ENCODE measurements around the gene MAFF.
A peak's percentile ranks its signal among the peaks of the same experiment; 100 is the strongest.

The MAFF gene

GRCh38 chr22:38246692-38247091 is 44.9 kb downstream of the MAFF start:
- peaks cover 64% of the 10 kb centered on the region for H3K36me3 Mint-ChIP-seq (ENCODE audit: low read depth)
- H3K27ac Mint-ChIP-seq, result no peak overlapping the region
- peaks cover 8% of the 10 kb centered on the region for H3K4me1 Mint-ChIP-seq (ENCODE audit: low read depth)
- peaks cover 13% of the 10 kb centered on the region for H3K9me3 Mint-ChIP-seq
- peaks cover 3% of the 10 kb centered on the region for H3K27me3 Mint-ChIP-seq
- intact Hi-C loops (cut with micrococcal nuclease), result no loop called here
- no peak overlapping the region for H3K4me3 Mint-ChIP-seq

DNA sequence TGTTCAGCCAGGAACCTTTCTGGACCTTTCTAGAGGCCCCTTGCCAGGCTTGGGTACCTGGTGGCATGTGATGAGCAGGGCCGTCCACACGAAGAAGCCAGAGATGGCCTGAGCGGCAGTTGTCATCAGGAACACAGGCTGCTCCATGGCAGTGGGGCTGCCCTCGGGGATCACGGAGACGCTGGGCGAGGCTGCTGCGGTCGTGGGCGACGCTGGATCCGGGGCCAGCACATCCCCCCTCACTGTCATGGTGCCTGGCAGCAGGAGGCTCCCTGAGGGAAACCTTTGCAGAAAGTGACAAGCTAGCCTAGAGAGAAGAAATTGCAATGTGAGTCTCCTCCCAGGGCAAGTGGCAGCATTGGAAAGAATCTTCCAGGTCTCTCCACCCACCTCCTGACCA is 45.9 kb downstream of the MAFF start:
- peaks cover 64% of the 10 kb centered on the region for H3K36me3 Mint-ChIP-seq (ENCODE audit: low read depth)
- H3K4me1 Mint-ChIP-seq (ENCODE audit: low read depth), result peaks cover 8% of the 10 kb centered on the region
- peaks cover 3% of the 10 kb centered on the region for H3K27me3 Mint-ChIP-seq
- H3K9me3 Mint-ChIP-seq, result peaks cover 13% of the 10 kb centered on the region
- intact Hi-C loops (cut with micrococcal nuclease), result no loop called here
- H3K27ac Mint-ChIP-seq, result no peak overlapping the region
- H3K4me3 Mint-ChIP-seq, result no peak overlapping the region

DNA sequence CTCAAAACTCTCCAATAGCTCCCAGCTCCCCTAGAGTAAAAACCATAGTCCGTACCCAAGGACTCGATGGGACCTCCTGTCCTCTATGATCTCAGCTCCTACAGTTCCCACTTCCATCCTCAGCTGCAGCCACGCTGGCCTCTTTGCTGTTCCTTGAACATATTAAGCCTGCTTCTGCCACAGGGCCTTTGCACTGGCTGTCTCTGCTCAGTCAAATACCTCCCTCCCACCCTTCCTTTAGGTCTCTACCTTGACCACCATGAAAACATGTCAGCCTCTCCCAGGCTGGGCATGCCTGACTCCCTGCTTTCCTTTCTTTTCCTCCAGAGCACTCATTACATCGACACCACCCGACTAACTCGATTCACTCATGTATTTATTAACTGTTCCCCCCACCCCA is 46.5 kb downstream of the MAFF start:
- peaks cover 3% of the 10 kb centered on the region for H3K27me3 Mint-ChIP-seq
- intact Hi-C loops (cut with micrococcal nuclease), result no loop called here
- H3K4me3 Mint-ChIP-seq, result no peak overlapping the region
- H3K9me3 Mint-ChIP-seq, result peaks cover 13% of the 10 kb centered on the region
- peaks cover 60% of the 10 kb centered on the region for H3K36me3 Mint-ChIP-seq (ENCODE audit: low read depth)
- no peak overlapping the region for H3K27ac Mint-ChIP-seq
- H3K4me1 Mint-ChIP-seq (ENCODE audit: low read depth), result peaks cover 8% of the 10 kb centered on the region

DNA sequence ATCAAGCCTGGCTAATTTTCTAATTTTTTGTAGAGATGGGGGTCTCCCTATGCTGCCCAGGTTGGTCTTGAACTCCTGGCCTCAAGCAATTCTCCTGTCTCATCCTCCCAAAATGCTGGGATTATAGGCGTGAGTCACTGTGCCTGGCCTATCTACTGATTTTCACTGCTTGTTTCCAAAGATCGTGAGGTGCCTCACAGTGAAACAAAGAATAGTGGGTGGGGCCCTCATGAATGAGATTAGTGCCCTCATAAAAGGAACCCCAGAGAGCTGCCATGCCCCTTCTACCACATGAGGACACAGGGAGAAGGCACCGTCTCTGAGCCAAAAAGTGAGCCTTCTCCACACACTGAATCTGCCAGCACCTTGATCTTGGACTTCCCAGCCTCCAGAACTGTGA is 47.5 kb downstream of the MAFF start:
- Mint-ChIP-seq H3K4me1 (ENCODE audit: low read depth) (peaks cover 8% of the 10 kb centered on the region), H3K27me3 (peaks cover 3% of the 10 kb centered on the region), H3K27ac (no peak overlapping the region), H3K9me3 (peaks cover 13% of the 10 kb centered on the region), H3K4me3 (no peak overlapping the region), H3K36me3 (ENCODE audit: low read depth) (peaks cover 50% of the 10 kb centered on the region)
- intact Hi-C loops (cut with micrococcal nuclease), result no loop called here

DNA sequence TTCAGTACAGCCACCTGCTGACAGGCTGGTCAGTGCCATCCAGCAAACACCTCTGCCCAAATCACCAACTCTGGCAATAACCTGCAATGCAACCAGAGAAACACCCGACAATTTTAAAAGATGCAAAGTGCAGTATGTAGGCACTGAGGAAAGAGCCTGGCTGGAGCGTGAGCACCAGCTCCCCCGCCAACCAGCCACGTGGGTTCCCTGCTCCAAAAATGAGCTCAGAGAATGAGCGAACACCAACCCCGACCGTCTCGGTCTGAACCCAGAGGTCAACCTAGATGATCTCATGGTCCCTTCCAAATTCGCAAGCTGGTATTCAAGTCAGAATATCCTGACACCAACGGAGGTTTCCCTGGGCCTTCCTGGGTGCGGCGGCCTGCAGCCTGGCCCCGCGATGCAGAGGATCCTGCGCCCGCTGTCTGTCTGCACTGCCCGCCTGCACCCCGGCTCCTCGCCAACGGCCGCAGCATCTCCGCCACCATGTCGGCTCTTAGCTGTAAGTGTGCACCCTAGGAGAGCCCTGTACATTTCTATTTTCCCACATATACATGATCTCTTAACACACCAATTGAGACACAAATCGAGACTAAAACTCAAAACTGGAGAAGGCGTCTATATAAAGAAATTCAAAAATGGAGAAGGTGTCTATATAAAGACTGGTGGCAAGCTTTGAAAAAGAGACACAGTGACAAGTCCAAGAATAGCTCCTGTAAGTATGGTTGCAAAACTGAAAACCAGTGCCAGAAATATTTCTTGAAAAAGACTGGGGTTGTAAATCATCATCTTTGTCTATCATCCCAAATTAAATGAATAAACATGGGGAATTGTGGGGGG is 48.2 kb downstream of the MAFF start:
- intact Hi-C loops (cut with micrococcal nuclease), result no loop called here

DNA sequence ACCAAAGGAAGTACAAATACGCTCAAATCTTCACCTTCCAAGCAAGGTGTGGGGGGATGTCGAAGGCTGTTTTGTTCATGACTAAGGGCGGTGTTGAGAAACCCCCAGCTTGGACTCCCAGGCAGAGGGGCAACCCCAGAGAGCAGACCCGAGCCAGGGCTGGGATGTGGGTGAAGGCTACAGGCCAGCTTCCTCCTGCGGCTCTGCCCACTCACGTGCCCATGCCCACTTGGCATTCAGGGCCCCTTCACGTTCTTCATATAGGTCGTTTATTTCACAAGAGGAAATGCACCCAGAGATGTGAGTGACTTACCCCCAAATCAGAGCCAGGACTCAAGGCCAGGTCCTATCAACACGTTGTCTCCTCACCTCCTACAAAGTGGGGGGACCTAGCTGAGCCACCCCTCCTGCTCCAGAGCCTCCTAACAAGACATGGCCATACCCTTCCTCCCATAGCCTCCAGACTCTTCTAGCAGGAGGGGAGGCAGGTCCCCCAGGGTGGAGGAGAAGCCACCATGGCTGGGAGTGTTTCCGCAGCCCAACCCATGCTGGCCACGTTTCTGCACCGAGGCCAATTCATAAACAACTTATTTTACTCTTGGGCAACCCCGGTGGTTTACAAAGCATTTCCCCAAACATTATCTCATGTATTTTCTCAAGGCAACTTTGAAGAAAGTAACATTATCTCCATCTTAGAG is 49.0 kb downstream of the MAFF start:
- no peak overlapping the region for H3K4me3 Mint-ChIP-seq

More for the DNA sequence above, 48.2 kb downstream of the MAFF start:
- Mint-ChIP-seq H3K4me1 (ENCODE audit: low read depth) (peaks cover 8% of the 10 kb centered on the region), H3K27me3 (peaks cover 3% of the 10 kb centered on the region), H3K4me3 (no peak overlapping the region), H3K27ac (no peak overlapping the region), H3K36me3 (ENCODE audit: low read depth) (peaks cover 43% of the 10 kb centered on the region), H3K9me3 (peaks cover 13% of the 10 kb centered on the region)

GRCh38 chr22:38251341-38251692 is 49.5 kb downstream of the MAFF start:
- H3K27me3 Mint-ChIP-seq, result peaks cover 5% of the 10 kb centered on the region
- peaks cover 13% of the 10 kb centered on the region for H3K9me3 Mint-ChIP-seq

More for the DNA sequence above, 49.0 kb downstream of the MAFF start:
- Mint-ChIP-seq H3K36me3 (ENCODE audit: low read depth) (peaks cover 41% of the 10 kb centered on the region), H3K27ac (no peak overlapping the region), H3K4me1 (ENCODE audit: low read depth) (peaks cover 8% of the 10 kb centered on the region), H3K27me3 (peaks cover 3% of the 10 kb centered on the region), H3K9me3 (peaks cover 13% of the 10 kb centered on the region)
- intact Hi-C loops (cut with micrococcal nuclease), result no loop called here

GRCh38 chr22:38255697-38256096 is 53.9 kb downstream of the MAFF start:
- intact Hi-C loops (cut with micrococcal nuclease), result no loop called here

More at GRCh38 chr22:38251341-38251692, 49.5 kb downstream of the MAFF start:
- no peak overlapping the region for H3K27ac Mint-ChIP-seq
- no peak overlapping the region for H3K4me3 Mint-ChIP-seq
- H3K4me1 Mint-ChIP-seq (ENCODE audit: low read depth), result peaks cover 8% of the 10 kb centered on the region
- intact Hi-C loops (cut with micrococcal nuclease), result no loop called here
- peaks cover 36% of the 10 kb centered on the region for H3K36me3 Mint-ChIP-seq (ENCODE audit: low read depth)

DNA sequence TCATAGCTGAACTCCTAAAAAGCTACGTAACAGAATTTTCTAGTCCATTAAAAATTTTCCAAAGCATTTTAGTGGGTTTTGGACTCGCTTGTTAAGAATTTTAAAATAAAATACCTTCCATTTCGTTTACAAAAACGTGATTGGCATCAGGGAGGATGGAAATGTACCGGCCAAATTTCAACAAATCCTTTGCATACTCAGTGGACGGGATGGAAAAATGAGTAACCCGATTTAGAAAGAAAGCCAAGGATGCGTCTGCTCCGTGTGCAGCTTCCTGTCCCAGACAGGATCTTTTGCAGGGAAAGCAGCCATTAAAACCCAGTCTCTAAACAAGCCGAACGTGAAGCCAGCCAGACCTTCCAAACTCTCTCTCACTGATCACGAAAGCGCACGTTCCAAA is 55.4 kb downstream of the MAFF start:
- H3K36me3 Mint-ChIP-seq (ENCODE audit: low read depth), result no peaks in the 10 kb centered on the region
- peaks cover 8% of the 10 kb centered on the region for H3K27me3 Mint-ChIP-seq
- intact Hi-C loops (cut with micrococcal nuclease), result no loop called here
- H3K9me3 Mint-ChIP-seq, result no peaks in the 10 kb centered on the region
- H3K4me1 Mint-ChIP-seq (ENCODE audit: low read depth), result peaks cover 39% of the 10 kb centered on the region
- H3K4me3 Mint-ChIP-seq, result no peak overlapping the region
- H3K27ac Mint-ChIP-seq, result no peak overlapping the region

More at GRCh38 chr22:38255697-38256096, 53.9 kb downstream of the MAFF start:
- peaks cover 9% of the 10 kb centered on the region for H3K27me3 Mint-ChIP-seq
- H3K27ac Mint-ChIP-seq, result no peak overlapping the region
- H3K4me3 Mint-ChIP-seq, result no peak overlapping the region
- peaks cover 1% of the 10 kb centered on the region for H3K36me3 Mint-ChIP-seq (ENCODE audit: low read depth)
- no peaks in the 10 kb centered on the region for H3K9me3 Mint-ChIP-seq
- peaks cover 30% of the 10 kb centered on the region for H3K4me1 Mint-ChIP-seq (ENCODE audit: low read depth)

DNA sequence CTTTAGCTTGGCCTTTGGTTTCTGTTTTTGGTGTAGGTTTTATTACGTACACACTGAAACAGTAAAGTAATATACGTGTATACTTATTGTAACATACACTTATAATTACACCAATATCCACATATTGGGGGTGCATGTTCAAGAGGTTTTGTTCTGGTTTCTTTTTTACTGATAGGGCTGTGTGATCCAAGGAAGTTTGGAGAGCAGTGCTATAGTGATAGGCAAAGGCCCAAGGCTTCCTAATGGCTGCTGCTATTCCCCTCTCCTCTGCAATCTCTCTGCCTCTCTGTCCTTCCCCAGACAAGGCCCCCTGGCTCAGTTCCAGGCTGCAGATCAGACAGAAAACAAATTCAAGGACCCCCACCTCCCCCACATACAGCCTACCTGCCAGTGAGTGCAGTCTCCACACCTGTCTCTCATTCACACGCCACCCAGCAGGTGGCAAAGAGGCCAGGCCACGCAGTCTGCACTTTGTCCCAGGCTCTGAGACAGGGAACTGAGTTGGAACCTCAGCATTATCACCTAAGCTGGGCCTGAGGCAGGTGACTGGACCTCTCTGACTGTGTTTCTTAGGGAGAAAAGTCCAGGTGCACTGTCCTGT is 56.0 kb downstream of the MAFF start:
- no peaks in the 10 kb centered on the region for H3K36me3 Mint-ChIP-seq (ENCODE audit: low read depth)
- H3K4me1 Mint-ChIP-seq (ENCODE audit: low read depth), result peaks cover 42% of the 10 kb centered on the region
- intact Hi-C loops (cut with micrococcal nuclease), result no loop called here
- peaks cover 8% of the 10 kb centered on the region for H3K27me3 Mint-ChIP-seq
- H3K27ac Mint-ChIP-seq, result no peak overlapping the region
- no peaks in the 10 kb centered on the region for H3K9me3 Mint-ChIP-seq
- H3K4me3 Mint-ChIP-seq, result no peak overlapping the region

GRCh38 chr22:38258895-38259294 is 57.1 kb downstream of the MAFF start:
- peaks cover 10% of the 10 kb centered on the region for H3K36me3 Mint-ChIP-seq (ENCODE audit: low read depth)
- no peak overlapping the region for H3K4me3 Mint-ChIP-seq
- no peaks in the 10 kb centered on the region for H3K9me3 Mint-ChIP-seq
- intact Hi-C loops (cut with micrococcal nuclease), result no loop called here
- peaks cover 8% of the 10 kb centered on the region for H3K27me3 Mint-ChIP-seq
- no peak overlapping the region for H3K27ac Mint-ChIP-seq
- H3K4me1 Mint-ChIP-seq (ENCODE audit: low read depth), result peaks cover 42% of the 10 kb centered on the region

- Mint-ChIP-seq H3K4me1 (ENCODE audit: low read depth) (peaks cover 42% of the 10 kb centered on the region), H3K27me3 (peaks cover 8% of the 10 kb centered on the region)
Measured at GRCh38 chr22:38259370-38259769, 57.6 kb downstream of the MAFF start.

DNA sequence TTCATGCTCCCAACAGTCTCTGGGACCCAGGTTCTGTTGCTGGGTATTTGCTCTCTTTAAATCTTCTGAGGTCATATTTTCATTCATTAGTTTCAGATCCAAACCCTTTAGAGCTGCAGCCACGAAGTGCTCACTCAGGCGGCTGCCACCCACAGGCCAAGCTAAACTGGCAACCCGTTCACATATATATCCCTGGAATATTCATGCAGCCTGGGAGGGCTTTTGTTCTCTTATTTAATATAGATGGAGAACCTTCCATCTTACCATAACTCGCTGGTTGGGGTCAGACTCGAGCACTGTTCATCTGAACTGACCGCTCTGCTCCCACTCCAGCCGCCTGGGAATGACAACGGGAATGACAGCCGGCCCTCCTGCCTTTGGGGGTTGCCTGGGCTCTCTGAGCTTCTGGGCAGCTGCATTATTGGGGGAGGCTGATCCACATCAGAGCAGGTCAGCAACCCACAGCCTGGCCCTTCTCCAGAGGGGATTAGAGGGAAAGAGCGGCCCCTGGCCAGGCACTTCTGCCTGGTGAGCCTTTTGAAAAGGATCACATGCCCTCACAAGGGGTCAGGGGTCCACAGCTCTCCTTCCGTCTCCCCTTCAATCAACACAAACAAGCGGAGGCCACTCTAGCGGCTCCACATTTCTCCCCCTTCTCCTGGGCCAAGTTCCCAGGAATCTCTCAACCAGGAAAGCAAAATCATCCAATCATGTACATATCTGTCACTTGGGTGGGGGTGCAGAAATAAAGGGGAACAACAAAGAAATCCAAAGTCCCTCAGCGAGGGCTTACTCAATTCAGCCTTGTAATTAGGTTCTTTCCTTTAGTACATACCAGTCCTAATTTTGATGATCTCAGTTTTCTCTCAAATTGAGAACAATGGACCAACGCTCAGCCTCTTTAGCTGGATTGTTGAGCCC is 59.2 kb downstream of the MAFF start:
- intact Hi-C loops (cut with micrococcal nuclease), result no loop called here
- Mint-ChIP-seq H3K9me3 (no peaks in the 10 kb centered on the region), H3K4me1 (ENCODE audit: low read depth) (peaks cover 54% of the 10 kb centered on the region), H3K4me3 (no peak overlapping the region), H3K36me3 (ENCODE audit: low read depth) (peaks cover 13% of the 10 kb centered on the region), H3K27me3 (peaks cover 7% of the 10 kb centered on the region), H3K27ac (peak overlapping the region; percentile 10)

More at GRCh38 chr22:38259370-38259769, 57.6 kb downstream of the MAFF start:
- no peaks in the 10 kb centered on the region for H3K9me3 Mint-ChIP-seq
- no peak overlapping the region for H3K4me3 Mint-ChIP-seq
- intact Hi-C loops (cut with micrococcal nuclease), result no loop called here
- H3K36me3 Mint-ChIP-seq (ENCODE audit: low read depth), result peaks cover 13% of the 10 kb centered on the region
- no peak overlapping the region for H3K27ac Mint-ChIP-seq

Measured in dendritic cell treated with granulocyte-macrophage colony-stimulating factor and Interleukin-4, amounts not matched to agents 40 ng/mL and 50 ng/mL, for 4 days (primary cell).